Mesendoderm (in vitro differentiated cells): ENCODE results near the gene NEBL.

ENCODE experiments used
- DNase-seq: peaks from one replicate; pipeline ENCODE4 v3.0.0; 2013
- H2AK5ac ChIP-seq: 2 replicates; pipeline ENCODE4 v1.6.1; 2013; ENCODE audit warnings: low read length, inconsistent platforms
- H2BK120ac ChIP-seq: 2 replicates; pipeline ENCODE4 v1.6.1; 2013; ENCODE audit warnings: low read depth, mild to moderate bottlenecking, low read length, moderate library complexity, mixed read lengths
- H2BK15ac ChIP-seq: replicated peaks from 2 replicates; pipeline ENCODE4 v1.6.1; 2013; ENCODE audit warnings: low read depth, mild to moderate bottlenecking, moderate library complexity
- H2BK5ac ChIP-seq: 2 replicates; pipeline ENCODE4 v1.6.1; 2013; ENCODE audit warnings: low read length, inconsistent platforms
- H3K18ac ChIP-seq: 2 replicates; pipeline ENCODE4 v1.6.1; 2013; ENCODE audit warnings: mild to moderate bottlenecking, low read length, mixed read lengths
- H3K23ac ChIP-seq: one replicate; pipeline ENCODE4 v1.6.1; 2013; ENCODE audit warnings: low read length
- H3K27ac ChIP-seq: 2 replicates; pipeline ENCODE4 v1.5.1; 2013; ENCODE audit warnings: low read depth, mild to moderate bottlenecking, inconsistent platforms, low read length, moderate library complexity
- H3K27me3 ChIP-seq: 2 replicates; pipeline ENCODE4 v1.6.1; 2013; ENCODE audit warnings: low read length, control low read depth, mild to moderate bottlenecking, inconsistent platforms; ENCODE audit not compliant: insufficient read depth, poor library complexity
- H3K36me3 ChIP-seq: 2 replicates; pipeline ENCODE4 v1.6.1; 2013; ENCODE audit warnings: low read length, inconsistent platforms; ENCODE audit not compliant: control insufficient read depth, insufficient read depth
- H3K4ac ChIP-seq: one replicate; pipeline ENCODE4 v1.6.1; 2013; ENCODE audit warnings: low read depth, mild to moderate bottlenecking, low read length, moderate library complexity
- H3K4me1 ChIP-seq: 2 replicates; pipeline ENCODE4 v1.6.1; 2013; ENCODE audit warnings: low read depth, low read length, inconsistent platforms; ENCODE audit not compliant: control insufficient read depth
- H3K4me2 ChIP-seq: 2 replicates; pipeline ENCODE4 v1.6.1; 2013; ENCODE audit warnings: low read length
- H3K4me3 ChIP-seq: 2 replicates; pipeline ENCODE4 v1.5.1; 2013; ENCODE audit warnings: mild to moderate bottlenecking, low read length
- H3K56ac ChIP-seq: one replicate; pipeline ENCODE4 v1.6.1; 2013; ENCODE audit warnings: low read length
- H3K79me1 ChIP-seq: 2 replicates; pipeline ENCODE4 v1.6.1; 2013; ENCODE audit warnings: low read length, inconsistent platforms
- H3K79me2 ChIP-seq: 2 replicates; pipeline ENCODE4 v1.6.1; 2013; ENCODE audit warnings: mild to moderate bottlenecking, low read length; ENCODE audit not compliant: control insufficient read depth, insufficient read depth
- H3K9ac ChIP-seq: 2 replicates; pipeline ENCODE4 v1.6.1; 2013; ENCODE audit warnings: low read length, inconsistent platforms
- H4K5ac ChIP-seq: one replicate; pipeline ENCODE4 v1.6.1; 2013; ENCODE audit warnings: low read length
- H4K8ac ChIP-seq: one replicate; pipeline ENCODE4 v1.6.1; 2013; ENCODE audit warnings: low read depth, mild to moderate bottlenecking, control low read depth, low read length, moderate library complexity
- WGBS: extraction: QIAGEN DNeasy Blood & Tissue Kit; methylation state at CpG from one replicate; pipeline ENCODE4 v1.1.7; 2013; ENCODE audit warnings: low lambda C conversion rate, missing lambda C conversion rate; ENCODE audit not compliant: insufficient coverage; ENCODE audit errors: extremely low coverage; 5-methylcytosine and 5-hydroxymethylcytosine counted together

Gene NEBL

GRCh38 chr10:20855398-20856038 lies 41.6 kb downstream of the NEBL start:
- H3K9ac ChIP-seq, result no peak overlapping the region
- no peak overlapping the region for H3K27ac ChIP-seq
- no peak overlapping the region for H3K56ac ChIP-seq
- no peaks in the 10 kb centered on the region for H3K4me1 ChIP-seq
- no peak overlapping the region for H3K18ac ChIP-seq
- H2BK15ac ChIP-seq, result no peak overlapping the region
- peak; percentile 27 for DNase-seq
- H3K27me3 ChIP-seq, result no peaks in the 10 kb centered on the region
- H3K79me1 ChIP-seq, result no peaks in the 10 kb centered on the region
- H3K23ac ChIP-seq, result no peak overlapping the region
- H3K36me3 ChIP-seq, result no peaks in the 10 kb centered on the region
- no peak overlapping the region for H2AK5ac ChIP-seq
- H3K4me3 ChIP-seq, result no peak overlapping the region
- no peak overlapping the region for H4K8ac ChIP-seq
- no CpG with 5 or more reads among the region's 5 CpGs for WGBS
- no peak overlapping the region for H3K4me2 ChIP-seq
- no peak overlapping the region for H2BK5ac ChIP-seq
- no peaks in the 10 kb centered on the region for H3K79me2 ChIP-seq
- H2BK120ac ChIP-seq, result no peak overlapping the region
- no peak overlapping the region for H4K5ac ChIP-seq
- no peak overlapping the region for H3K4ac ChIP-seq

DNA sequence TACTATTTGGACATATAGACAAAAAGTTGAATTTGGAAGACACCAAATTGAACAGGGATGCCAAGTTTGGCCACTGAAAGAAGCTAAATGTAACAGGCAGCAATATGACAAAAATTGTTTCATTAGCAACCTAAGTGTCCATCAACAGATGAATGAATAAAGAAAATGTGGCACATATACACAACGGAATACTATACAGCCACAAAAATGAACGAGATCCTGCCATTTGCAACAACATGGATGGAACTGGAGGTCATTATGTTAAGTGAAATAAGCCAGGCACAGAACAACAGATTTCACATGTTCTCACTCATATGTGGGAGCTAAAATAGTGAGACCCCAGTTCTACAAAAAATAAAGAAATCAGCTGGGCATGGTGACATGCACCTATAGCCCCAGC lies 43.8 kb downstream of the NEBL start:
- Histone ChIP-seq H3K4me2 (no peak overlapping the region), H3K4me3 (no peak overlapping the region), H3K36me3 (no peaks in the 10 kb centered on the region), H4K5ac (no peak overlapping the region), H3K27me3 (no peaks in the 10 kb centered on the region), H3K79me1 (no peaks in the 10 kb centered on the region), H3K9ac (no peak overlapping the region), H2BK5ac (no peak overlapping the region), H3K27ac (no peak overlapping the region), H3K56ac (no peak overlapping the region), H2BK15ac (no peak overlapping the region), H3K23ac (no peak overlapping the region), H2AK5ac (no peak overlapping the region), H2BK120ac (no peak overlapping the region), H3K18ac (no peak overlapping the region), H3K4ac (no peak overlapping the region), H3K4me1 (no peaks in the 10 kb centered on the region), H4K8ac (no peak overlapping the region), H3K79me2 (no peaks in the 10 kb centered on the region)
- DNase-seq, result no peak
- no CpG with 5 or more reads among the region's 2 CpGs for WGBS

- Histone ChIP-seq H3K56ac (no peak overlapping the region), H2BK15ac (no peak overlapping the region), H3K4ac (no peak overlapping the region), H3K36me3 (no peaks in the 10 kb centered on the region), H3K79me1 (no peaks in the 10 kb centered on the region), H3K9ac (no peak overlapping the region), H3K4me1 (no peaks in the 10 kb centered on the region), H4K8ac (no peak overlapping the region), H2BK120ac (no peak overlapping the region), H3K4me3 (no peak overlapping the region), H2BK5ac (no peak overlapping the region), H3K27me3 (no peaks in the 10 kb centered on the region), H3K27ac (no peak overlapping the region), H3K23ac (no peak overlapping the region), H2AK5ac (no peak overlapping the region), H4K5ac (no peak overlapping the region), H3K79me2 (no peaks in the 10 kb centered on the region), H3K18ac (no peak overlapping the region), H3K4me2 (no peak overlapping the region)
- no peak for DNase-seq
- no CpG with 5 or more reads among the region's 10 CpGs for WGBS
Measured at GRCh38 chr10:20852303-20852702, 44.8 kb downstream of the NEBL start.

- Histone ChIP-seq H2BK15ac (no peak overlapping the region), H3K27ac (no peak overlapping the region), H3K18ac (no peak overlapping the region), H3K4me1 (no peaks in the 10 kb centered on the region), H4K5ac (no peak overlapping the region), H3K4me2 (no peak overlapping the region), H2BK120ac (no peak overlapping the region), H3K79me1 (no peaks in the 10 kb centered on the region), H3K79me2 (no peaks in the 10 kb centered on the region), H3K9ac (no peak overlapping the region), H3K36me3 (no peaks in the 10 kb centered on the region), H3K4me3 (no peak overlapping the region), H3K4ac (no peak overlapping the region), H4K8ac (no peak overlapping the region), H3K56ac (no peak overlapping the region), H2BK5ac (no peak overlapping the region), H2AK5ac (no peak overlapping the region), H3K27me3 (no peaks in the 10 kb centered on the region), H3K23ac (no peak overlapping the region)
- WGBS, result no CpG with 5 or more reads among the region's 2 CpGs
- DNase-seq, result no peak
Measured at GRCh38 chr10:20847512-20847911, 49.6 kb downstream of the NEBL start.

DNA sequence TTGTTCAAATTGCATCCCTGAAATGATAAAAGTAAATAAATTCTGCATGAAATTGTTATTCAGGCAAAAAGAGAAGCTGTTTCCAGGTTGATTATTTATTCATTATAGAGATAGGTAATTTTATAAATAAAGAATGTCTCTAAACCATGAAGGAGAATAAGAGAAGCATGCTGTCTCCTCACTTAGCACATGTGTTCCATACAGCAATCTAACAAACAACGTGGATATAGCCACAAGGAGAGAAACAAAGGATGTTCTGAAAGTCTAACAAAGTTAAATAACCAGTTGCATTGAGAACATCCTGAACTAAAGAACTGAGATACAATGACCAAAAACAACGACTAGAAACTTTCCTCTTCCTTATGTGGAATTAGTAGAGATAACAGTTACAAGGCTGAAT lies 50.8 kb downstream of the NEBL start:
- no CpG with 5 or more reads among the region's 2 CpGs for WGBS

DNA sequence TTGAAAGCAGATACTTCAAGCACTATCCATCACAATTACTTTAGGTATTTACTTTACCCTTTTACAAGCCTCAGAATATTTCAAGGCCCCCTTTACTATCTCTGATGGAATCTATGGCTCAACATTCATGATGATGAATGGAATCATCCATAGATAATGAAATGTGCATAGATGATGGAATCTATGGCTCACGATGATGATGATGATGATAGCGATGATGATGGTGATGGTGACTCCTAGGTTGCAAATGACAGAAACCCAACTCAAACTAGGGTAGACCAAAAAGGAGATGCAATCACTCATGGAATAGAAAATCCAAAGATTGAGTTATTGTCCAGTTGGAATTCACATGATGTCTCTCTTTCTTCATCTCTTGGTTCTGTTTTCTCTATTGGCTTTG lies 55.7 kb downstream of the NEBL start:
- Histone ChIP-seq H3K27ac (no peak overlapping the region), H3K36me3 (no peaks in the 10 kb centered on the region), H3K4ac (no peak overlapping the region), H3K9ac (no peak overlapping the region), H3K79me2 (no peaks in the 10 kb centered on the region), H3K27me3 (no peaks in the 10 kb centered on the region), H3K79me1 (no peaks in the 10 kb centered on the region), H3K56ac (no peak overlapping the region), H2BK5ac (no peak overlapping the region), H3K4me3 (no peak overlapping the region), H3K4me1 (no peaks in the 10 kb centered on the region), H4K5ac (no peak overlapping the region), H2AK5ac (no peak overlapping the region), H2BK120ac (no peak overlapping the region), H3K23ac (no peak overlapping the region), H3K4me2 (no peak overlapping the region), H2BK15ac (no peak overlapping the region), H3K18ac (no peak overlapping the region), H4K8ac (no peak overlapping the region)
- WGBS, result no CpG with 5 or more reads among the region's 2 CpGs
- no peak for DNase-seq

More for the DNA sequence above, 50.8 kb downstream of the NEBL start:
- H2BK15ac ChIP-seq, result no peak overlapping the region
- H3K4ac ChIP-seq, result no peak overlapping the region
- no peak overlapping the region for H3K4me3 ChIP-seq
- H4K8ac ChIP-seq, result no peak overlapping the region
- H2AK5ac ChIP-seq, result no peak overlapping the region
- H2BK120ac ChIP-seq, result no peak overlapping the region
- no peaks in the 10 kb centered on the region for H3K79me2 ChIP-seq
- H4K5ac ChIP-seq, result no peak overlapping the region
- no peak overlapping the region for H3K56ac ChIP-seq
- H3K4me1 ChIP-seq, result no peaks in the 10 kb centered on the region
- no peak overlapping the region for H3K9ac ChIP-seq
- no peak overlapping the region for H3K27ac ChIP-seq
- no peaks in the 10 kb centered on the region for H3K36me3 ChIP-seq
- no peaks in the 10 kb centered on the region for H3K79me1 ChIP-seq
- H3K4me2 ChIP-seq, result no peak overlapping the region
- no peaks in the 10 kb centered on the region for H3K27me3 ChIP-seq
- no peak overlapping the region for H3K23ac ChIP-seq
- no peak overlapping the region for H2BK5ac ChIP-seq
- no peak for DNase-seq
- H3K18ac ChIP-seq, result no peak overlapping the region
